Measurements from ENCODE around the gene SPG7.

The SPG7 gene

GRCh38 chr16:89554343-89554742 lies 46.1 kb downstream of the SPG7 start:
- H3K36me3 ChIP-seq (ENCODE audit: insufficient read depth, insufficient read length, low read length) = peaks cover 88% of the 10 kb centered on the region
- TF ChIP-seq SUZ12 (IDR thresholded peaks at IDR 0.05; ENCODE audit: extremely low read depth, insufficient read depth, insufficient read length) (no peak), YY1 (IDR thresholded peaks at IDR 0.05; ENCODE audit: insufficient read depth, insufficient read length) (no peak), ZNF274 (IDR thresholded peaks at IDR 0.05; ENCODE audit: low read depth, low read length) (no peak)
- DNase-seq (ENCODE audit: low read depth, low spot score) = no peak

GRCh38 chr16:89555265-89555664 lies 47.1 kb downstream of the SPG7 start:
- Histone ChIP-seq H3K9me3 (ENCODE audit: insufficient read depth, low read length) (no peaks in the 10 kb centered on the region), H3K27me3 (ENCODE audit: insufficient read depth, insufficient read length) (no peaks in the 10 kb centered on the region), H3K36me3 (ENCODE audit: insufficient read depth, insufficient read length, low read length) (peaks cover 79% of the 10 kb centered on the region), H3K4me3 (ENCODE audit: insufficient read length, low read depth) (no peak overlapping the region), H3K9ac (ENCODE audit: insufficient read length, low read depth) (no peak overlapping the region), H3K4me1 (ENCODE audit: insufficient read depth, insufficient read length) (no peaks in the 10 kb centered on the region)
- TF ChIP-seq SUZ12 (IDR thresholded peaks at IDR 0.05; ENCODE audit: extremely low read depth, insufficient read depth, insufficient read length) = no peak
- no peak for DNase-seq (ENCODE audit: low read depth, low spot score)

More at GRCh38 chr16:89554343-89554742, 46.1 kb downstream of the SPG7 start:
- no peak overlapping the region for H3K4me3 ChIP-seq (ENCODE audit: insufficient read length, low read depth)
- no peak overlapping the region for H3K9ac ChIP-seq (ENCODE audit: insufficient read length, low read depth)
- no peaks in the 10 kb centered on the region for H3K27me3 ChIP-seq (ENCODE audit: insufficient read depth, insufficient read length)
- no peaks in the 10 kb centered on the region for H3K9me3 ChIP-seq (ENCODE audit: insufficient read depth, low read length)
- no peaks in the 10 kb centered on the region for H3K4me1 ChIP-seq (ENCODE audit: insufficient read depth, insufficient read length)

- Histone ChIP-seq H3K4me1 (ENCODE audit: insufficient read depth, insufficient read length) (no peaks in the 10 kb centered on the region), H3K36me3 (ENCODE audit: insufficient read depth, insufficient read length, low read length) (peaks cover 75% of the 10 kb centered on the region), H3K27me3 (ENCODE audit: insufficient read depth, insufficient read length) (no peaks in the 10 kb centered on the region), H3K9me3 (ENCODE audit: insufficient read depth, low read length) (no peaks in the 10 kb centered on the region), H3K9ac (ENCODE audit: insufficient read length, low read depth) (no peak overlapping the region), H3K4me3 (ENCODE audit: insufficient read length, low read depth) (no peak overlapping the region)
- TF ChIP-seq ZNF274 (IDR thresholded peaks at IDR 0.05; ENCODE audit: low read depth, low read length) (no peak), YY1 (IDR thresholded peaks at IDR 0.05; ENCODE audit: insufficient read depth, insufficient read length) (no peak), SUZ12 (IDR thresholded peaks at IDR 0.05; ENCODE audit: extremely low read depth, insufficient read depth, insufficient read length) (no peak)
- DNase-seq (ENCODE audit: low read depth, low spot score) = no peak
These were observed 47.6 kb downstream of the SPG7 start for GRCh38 chr16:89555780-89556179.

- Histone ChIP-seq H3K4me3 (ENCODE audit: insufficient read length, low read depth) (no peak overlapping the region), H3K36me3 (ENCODE audit: insufficient read depth, insufficient read length, low read length) (peaks cover 75% of the 10 kb centered on the region), H3K9me3 (ENCODE audit: insufficient read depth, low read length) (no peaks in the 10 kb centered on the region), H3K9ac (ENCODE audit: insufficient read length, low read depth) (no peak overlapping the region), H3K4me1 (ENCODE audit: insufficient read depth, insufficient read length) (peaks cover under 1% of the 10 kb centered on the region), H3K27me3 (ENCODE audit: insufficient read depth, insufficient read length) (no peaks in the 10 kb centered on the region)
- peak; percentile 72 for DNase-seq (ENCODE audit: low read depth, low spot score)
- TF ChIP-seq ZNF274 (IDR thresholded peaks at IDR 0.05; ENCODE audit: low read depth, low read length) = no peak
- TF ChIP-seq YY1 (IDR thresholded peaks at IDR 0.05; ENCODE audit: insufficient read depth, insufficient read length) = no peak
- TF ChIP-seq SUZ12 (IDR thresholded peaks at IDR 0.05; ENCODE audit: extremely low read depth, insufficient read depth, insufficient read length) = no peak
These were observed 48.8 kb downstream of the SPG7 start for GRCh38 chr16:89556750-89557689.

GRCh38 chr16:89557690-89558490 lies 49.7 kb downstream of the SPG7 start:
- DNase-seq (ENCODE audit: low read depth, low spot score) = no peak
- Histone ChIP-seq H3K4me1 (ENCODE audit: insufficient read depth, insufficient read length) (peaks cover 4% of the 10 kb centered on the region), H3K9me3 (ENCODE audit: insufficient read depth, low read length) (no peaks in the 10 kb centered on the region), H3K9ac (ENCODE audit: insufficient read length, low read depth) (peak overlapping the region; percentile 42), H3K36me3 (ENCODE audit: insufficient read depth, insufficient read length, low read length) (peaks cover 75% of the 10 kb centered on the region), H3K4me3 (ENCODE audit: insufficient read length, low read depth) (no peak overlapping the region), H3K27me3 (ENCODE audit: insufficient read depth, insufficient read length) (no peaks in the 10 kb centered on the region)
- TF ChIP-seq YY1 (IDR thresholded peaks at IDR 0.05; ENCODE audit: insufficient read depth, insufficient read length) (no peak), ZNF274 (IDR thresholded peaks at IDR 0.05; ENCODE audit: low read depth, low read length) (no peak), SUZ12 (IDR thresholded peaks at IDR 0.05; ENCODE audit: extremely low read depth, insufficient read depth, insufficient read length) (no peak)

GRCh38 chr16:89560378-89561141 lies 52.4 kb downstream of the SPG7 start, which contains the start of gene RPL13:
TSS of gene RPL13 (plus strand) at chr16:89560682. CDS start at chr16:89560960, 278 bp downstream.
- Histone ChIP-seq H3K27me3 (ENCODE audit: insufficient read depth, insufficient read length) (no peaks in the 10 kb centered on the region), H3K9ac (ENCODE audit: insufficient read length, low read depth) (peak within 1 kb of the TSS; percentile 95), H3K9me3 (ENCODE audit: insufficient read depth, low read length) (no peaks in the 10 kb centered on the region), H3K36me3 (ENCODE audit: insufficient read depth, insufficient read length, low read length) (peaks cover 77% of the 10 kb centered on the region), H3K4me3 (ENCODE audit: insufficient read length, low read depth) (peak within 1 kb of the TSS; percentile 86), H3K4me1 (ENCODE audit: insufficient read depth, insufficient read length) (peaks cover 15% of the 10 kb centered on the region)
- DNase-seq (ENCODE audit: low read depth, low spot score) = peak; percentile 92
- TF ChIP-seq ZNF274 (IDR thresholded peaks at IDR 0.05; ENCODE audit: low read depth, low read length) = no peak
- no peak for TF ChIP-seq SUZ12 (IDR thresholded peaks at IDR 0.05; ENCODE audit: extremely low read depth, insufficient read depth, insufficient read length)
- peak; percentile 72 for TF ChIP-seq YY1 (IDR thresholded peaks at IDR 0.05; ENCODE audit: insufficient read depth, insufficient read length)

Data from NT2/D1 (cell line).